ENCODE results near the gene CERT1.

DNA sequence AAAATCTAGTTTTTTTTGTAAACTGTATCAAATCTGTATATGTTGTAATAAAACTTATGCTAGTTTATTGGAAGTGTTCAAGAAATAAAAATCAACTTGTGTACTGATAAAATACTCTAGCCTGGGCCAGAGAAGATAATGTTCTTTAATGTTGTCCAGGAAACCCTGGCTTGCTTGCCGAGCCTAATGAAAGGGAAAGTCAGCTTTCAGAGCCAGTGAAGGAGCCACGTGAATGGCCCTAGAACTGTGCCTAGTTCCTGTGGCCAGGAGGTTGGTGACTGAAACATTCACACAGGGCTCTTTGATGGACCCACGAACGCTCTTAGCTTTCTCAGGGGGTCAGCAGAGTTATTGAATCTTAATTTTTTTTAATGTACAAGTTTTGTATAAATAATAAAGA is 150.1 kb downstream of the CERT1 start:
- TF ChIP-seq YY1 (IDR thresholded peaks at IDR 0.05; ENCODE audit: insufficient read depth, insufficient read length), result no peak
- no peak for TF ChIP-seq ZNF274 (IDR thresholded peaks at IDR 0.05; ENCODE audit: low read depth, low read length)

Data from NT2/D1 (cell line).